Tibial nerve (tissue), 4 donors: ENCODE data around the gene ADK.

ENCODE experiments used
- EP300 ChIP-seq, 2 donors: sonication (generic); formaldehyde crosslinking; IDR thresholded peaks; one replicate each; pipeline ENCODE4 v1.6.1; 2017; ENCODE audit warnings: antibody characterized with exemption in 2 of 2, mild to moderate bottlenecking in 1 of 2
- POLR2A ChIP-seq, 2 donors: fragments of 450-650 bp; IDR thresholded peaks; one replicate each; pipeline ENCODE4 v1.6.1; 2017; ENCODE audit warnings: antibody characterized with exemption in 2 of 2, mild to moderate bottlenecking in 2 of 2, moderate library complexity in 2 of 2
- TF ChIP-seq, protein P1 (sequence below), 5 experiments: fragments of 200-600 bp in 3 of 5; fragments of 450-650 bp in 2 of 5; sonication (generic) in 3 of 5; IDR thresholded peaks; one replicate each; pipeline ENCODE4 v1.5.1; 2016 to 2019; ENCODE audit warnings: antibody characterized with exemption in 5 of 5, mild to moderate bottlenecking in 3 of 5, moderate library complexity in 2 of 5

DNA sequence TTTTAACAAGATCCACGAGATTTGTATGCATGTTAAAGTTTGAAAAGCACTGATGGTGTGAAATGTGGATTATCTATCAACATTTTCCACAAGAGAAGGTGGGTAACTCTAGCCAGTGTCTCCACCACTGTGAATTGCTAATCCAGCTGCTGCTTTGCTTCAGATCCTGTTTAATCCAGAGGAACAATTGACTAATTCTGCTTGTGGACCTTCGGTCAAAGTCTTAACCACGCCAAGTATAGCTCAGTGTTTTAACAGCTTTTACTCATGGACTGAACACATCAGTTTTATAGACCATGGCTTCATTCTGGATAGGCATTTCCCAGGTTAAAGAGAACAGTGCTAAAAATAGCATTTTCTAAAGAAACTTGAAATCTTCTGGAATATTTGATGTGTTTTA is 23.5 kb downstream of the ADK start:
- TF ChIP-seq, protein P1, sequence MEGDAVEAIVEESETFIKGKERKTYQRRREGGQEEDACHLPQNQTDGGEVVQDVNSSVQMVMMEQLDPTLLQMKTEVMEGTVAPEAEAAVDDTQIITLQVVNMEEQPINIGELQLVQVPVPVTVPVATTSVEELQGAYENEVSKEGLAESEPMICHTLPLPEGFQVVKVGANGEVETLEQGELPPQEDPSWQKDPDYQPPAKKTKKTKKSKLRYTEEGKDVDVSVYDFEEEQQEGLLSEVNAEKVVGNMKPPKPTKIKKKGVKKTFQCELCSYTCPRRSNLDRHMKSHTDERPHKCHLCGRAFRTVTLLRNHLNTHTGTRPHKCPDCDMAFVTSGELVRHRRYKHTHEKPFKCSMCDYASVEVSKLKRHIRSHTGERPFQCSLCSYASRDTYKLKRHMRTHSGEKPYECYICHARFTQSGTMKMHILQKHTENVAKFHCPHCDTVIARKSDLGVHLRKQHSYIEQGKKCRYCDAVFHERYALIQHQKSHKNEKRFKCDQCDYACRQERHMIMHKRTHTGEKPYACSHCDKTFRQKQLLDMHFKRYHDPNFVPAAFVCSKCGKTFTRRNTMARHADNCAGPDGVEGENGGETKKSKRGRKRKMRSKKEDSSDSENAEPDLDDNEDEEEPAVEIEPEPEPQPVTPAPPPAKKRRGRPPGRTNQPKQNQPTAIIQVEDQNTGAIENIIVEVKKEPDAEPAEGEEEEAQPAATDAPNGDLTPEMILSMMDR (IDR thresholded peaks at IDR 0.05) = no peak
- TF ChIP-seq EP300 (IDR thresholded peaks at IDR 0.05) = no peak
- no peak for TF ChIP-seq POLR2A (IDR thresholded peaks at IDR 0.05)
